Osteoblast (primary cell): Measurements from ENCODE around the gene MAML1. TPM values are rescaled to one million over a fixed set of nuclear protein-coding genes. Genes with fewer than 3 reads are reported as not detected.

Experiments
- DNase-seq: peaks from one replicate; pipeline ENCODE4 v3.0.0; 2011; ENCODE audit warnings: low spot score, mixed read lengths; ENCODE audit not compliant: insufficient read length; ENCODE audit errors: missing footprints
- H2AFZ ChIP-seq: 2 replicates; pipeline ENCODE4 v1.6.0; 2011; ENCODE audit warnings: mild to moderate bottlenecking, low read length
- H3K27ac ChIP-seq: 2 replicates; pipeline ENCODE4 v1.5.1; 2011; ENCODE audit warnings: mild to moderate bottlenecking, low read depth, low read length, moderate library complexity
- H3K27me3 ChIP-seq: 2 replicates; pipeline ENCODE4 v1.6.0; 2012; ENCODE audit warnings: mild to moderate bottlenecking, control low read depth, inconsistent platforms, low read length, moderate library complexity; ENCODE audit not compliant: insufficient read depth
- H3K36me3 ChIP-seq: 2 replicates; pipeline ENCODE4 v1.5.1; 2011; ENCODE audit warnings: mild to moderate bottlenecking, low read length, control low read depth, moderate library complexity; ENCODE audit not compliant: insufficient read depth
- H3K4me1 ChIP-seq: 2 replicates; pipeline ENCODE4 v1.5.1; 2011; ENCODE audit warnings: mild to moderate bottlenecking, low read length, control low read depth, moderate library complexity; ENCODE audit not compliant: insufficient read depth
- H3K4me2 ChIP-seq: 2 replicates; pipeline ENCODE4 v1.6.0; 2011; ENCODE audit warnings: mild to moderate bottlenecking, low read length; ENCODE audit not compliant: insufficient read depth
- H3K4me3 ChIP-seq: fragments of 200-600 bp; sonication (generic); 3 replicates; pipeline ENCODE4 v1.5.1; 2012; ENCODE audit warnings: mild to moderate bottlenecking, low read length, inconsistent platforms; ENCODE audit not compliant: insufficient read depth
- H3K79me2 ChIP-seq: 2 replicates; pipeline ENCODE4 v1.6.0; 2012; ENCODE audit warnings: mild to moderate bottlenecking, low read length, control low read depth, inconsistent platforms; ENCODE audit not compliant: insufficient read depth
- H3K9me3 ChIP-seq: 2 replicates; pipeline ENCODE4 v1.5.1; 2011; ENCODE audit warnings: low read depth, low read length, control low read depth
- H4K20me1 ChIP-seq: 2 replicates; pipeline ENCODE4 v1.6.0; 2012; ENCODE audit warnings: mild to moderate bottlenecking, low read length, control low read depth; ENCODE audit not compliant: insufficient read depth
- total RNA-seq: library from RNA; depleted of rRNA; stranded (reverse); fragments of >200 nt; gene quantifications from 2 replicates; pipeline ENCODE4 v1.2.3, GENCODE V29; 2012
- TF ChIP-seq, protein P1 (sequence below): IDR thresholded peaks from 2 replicates; pipeline ENCODE4 v1.5.1; 2011; ENCODE audit warnings: mild to moderate bottlenecking, low read depth, low read length, moderate library complexity; ENCODE audit errors: extremely low read depth

The MAML1 gene
- total RNA-seq, 1 donor, result 14.1 TPM

- Histone ChIP-seq H3K27me3 (no peaks in the 10 kb centered on the region), H3K4me2 (no peak overlapping the region), H4K20me1 (peaks cover 16% of the 10 kb centered on the region), H3K36me3 (peaks cover 50% of the 10 kb centered on the region), H3K27ac (peak overlapping the region; percentile 10), H3K4me3 (no peak overlapping the region), H2AFZ (no peak overlapping the region), H3K9me3 (no peaks in the 10 kb centered on the region), H3K79me2 (peaks cover 29% of the 10 kb centered on the region), H3K4me1 (peaks cover 26% of the 10 kb centered on the region)
- DNase-seq, result no peak
- TF ChIP-seq, protein P1, sequence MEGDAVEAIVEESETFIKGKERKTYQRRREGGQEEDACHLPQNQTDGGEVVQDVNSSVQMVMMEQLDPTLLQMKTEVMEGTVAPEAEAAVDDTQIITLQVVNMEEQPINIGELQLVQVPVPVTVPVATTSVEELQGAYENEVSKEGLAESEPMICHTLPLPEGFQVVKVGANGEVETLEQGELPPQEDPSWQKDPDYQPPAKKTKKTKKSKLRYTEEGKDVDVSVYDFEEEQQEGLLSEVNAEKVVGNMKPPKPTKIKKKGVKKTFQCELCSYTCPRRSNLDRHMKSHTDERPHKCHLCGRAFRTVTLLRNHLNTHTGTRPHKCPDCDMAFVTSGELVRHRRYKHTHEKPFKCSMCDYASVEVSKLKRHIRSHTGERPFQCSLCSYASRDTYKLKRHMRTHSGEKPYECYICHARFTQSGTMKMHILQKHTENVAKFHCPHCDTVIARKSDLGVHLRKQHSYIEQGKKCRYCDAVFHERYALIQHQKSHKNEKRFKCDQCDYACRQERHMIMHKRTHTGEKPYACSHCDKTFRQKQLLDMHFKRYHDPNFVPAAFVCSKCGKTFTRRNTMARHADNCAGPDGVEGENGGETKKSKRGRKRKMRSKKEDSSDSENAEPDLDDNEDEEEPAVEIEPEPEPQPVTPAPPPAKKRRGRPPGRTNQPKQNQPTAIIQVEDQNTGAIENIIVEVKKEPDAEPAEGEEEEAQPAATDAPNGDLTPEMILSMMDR, result no peak
These were observed 2.3 kb upstream of the MAML1 start for GRCh38 chr5:179730356-179730755.

DNA sequence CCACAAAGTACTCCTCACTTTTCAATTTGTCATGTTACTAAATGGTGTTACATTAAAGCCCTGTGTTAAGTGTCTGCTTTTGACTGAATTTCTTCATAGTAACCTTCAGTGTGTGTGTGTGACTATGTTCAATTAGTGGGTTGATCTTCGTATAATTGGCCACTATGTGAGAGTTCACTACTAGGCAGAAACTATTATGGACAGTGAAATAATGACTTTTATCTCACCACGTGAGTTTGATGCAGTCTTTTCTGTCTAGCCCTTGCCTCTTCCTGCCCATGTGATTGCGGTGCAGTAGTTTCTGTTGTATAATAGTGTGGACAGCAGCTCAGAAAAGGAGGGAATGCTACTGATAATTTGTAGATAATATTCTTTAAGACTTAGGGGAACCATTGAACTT lies 1.8 kb upstream of the MAML1 start:
- peaks cover 17% of the 10 kb centered on the region for H4K20me1 ChIP-seq
- H3K4me1 ChIP-seq, result peaks cover 26% of the 10 kb centered on the region
- no peaks in the 10 kb centered on the region for H3K9me3 ChIP-seq
- peaks cover 50% of the 10 kb centered on the region for H3K36me3 ChIP-seq
- H2AFZ ChIP-seq, result no peak overlapping the region
- no peak for DNase-seq
- H3K27ac ChIP-seq, result peak overlapping the region; percentile 10
- peaks cover 34% of the 10 kb centered on the region for H3K79me2 ChIP-seq
- H3K4me3 ChIP-seq, result no peak overlapping the region
- no peak overlapping the region for H3K4me2 ChIP-seq
- H3K27me3 ChIP-seq, result no peaks in the 10 kb centered on the region
- TF ChIP-seq, protein P1, result no peak

DNA sequence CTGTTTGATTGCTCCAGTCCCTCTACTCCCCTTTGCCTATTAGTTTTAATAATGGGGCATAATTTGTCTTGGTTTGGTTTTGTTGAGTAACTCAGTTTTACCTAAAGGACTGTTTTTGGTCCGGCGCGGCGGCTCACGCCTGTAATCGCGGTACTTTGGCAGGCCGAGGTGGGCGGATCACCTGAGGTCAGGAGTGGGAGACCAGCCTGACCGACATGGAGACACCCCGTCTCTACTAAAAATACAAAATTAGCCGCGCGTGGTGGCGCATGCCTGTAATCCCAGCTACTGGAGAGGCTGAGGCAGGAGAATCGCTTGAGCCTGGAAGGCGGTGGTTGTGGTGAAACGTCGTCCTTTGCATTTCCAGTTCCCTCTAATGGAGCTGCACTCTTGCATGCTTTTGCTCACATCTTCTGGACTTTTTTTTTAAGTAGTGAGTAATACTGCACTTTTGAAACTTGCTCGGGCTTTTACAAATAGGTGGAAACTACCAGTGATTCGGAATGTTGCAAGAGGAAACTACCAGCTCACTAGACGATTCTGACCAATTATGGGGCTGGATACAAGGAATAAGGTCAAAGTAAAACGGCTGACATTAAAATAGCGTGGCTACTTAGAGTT lies 721 bp upstream of the MAML1 start:
- Histone ChIP-seq H3K27ac (peak overlapping the region; percentile 79), H2AFZ (peak overlapping the region; percentile 42), H4K20me1 (peaks cover 26% of the 10 kb centered on the region), H3K4me3 (peak overlapping the region; percentile 86), H3K9me3 (no peaks in the 10 kb centered on the region), H3K4me1 (peaks cover 26% of the 10 kb centered on the region), H3K27me3 (no peaks in the 10 kb centered on the region), H3K4me2 (peak overlapping the region; percentile 86), H3K79me2 (peaks cover 42% of the 10 kb centered on the region), H3K36me3 (peaks cover 43% of the 10 kb centered on the region)
- TF ChIP-seq, protein P1, result no peak
- peak; percentile 88 for DNase-seq

GRCh38 chr5:179732918-179733771 lies 523 bp downstream of the MAML1 start:
- H3K79me2 ChIP-seq, result peaks cover 49% of the 10 kb centered on the region
- TF ChIP-seq, protein P1, result no peak
- H3K36me3 ChIP-seq, result peaks cover 34% of the 10 kb centered on the region

More at GRCh38 chr5:179732918-179733771, 523 bp downstream of the MAML1 start:
- Histone ChIP-seq H3K9me3 (no peaks in the 10 kb centered on the region), H3K27me3 (no peaks in the 10 kb centered on the region), H3K4me2 (peak overlapping the region; percentile 91), H3K27ac (peak overlapping the region; percentile 79), H2AFZ (peak overlapping the region; percentile 63), H3K4me3 (peak overlapping the region; percentile 86), H4K20me1 (peaks cover 39% of the 10 kb centered on the region), H3K4me1 (peaks cover 26% of the 10 kb centered on the region)
- peak; percentile 93 for DNase-seq
